Liver (tissue), 3 donors: ENCODE measurements around the gene LYRM1.

Experiments
- CTCF ChIP-seq: fragments of 150-350 bp; IDR thresholded peaks from 2 replicates; pipeline ENCODE4 v1.5.1; 2017; ENCODE audit warnings: improper control_type of control experiment, low read depth, low read length; ENCODE audit not compliant: missing input control
- GABPA ChIP-seq, 2 donors: IDR thresholded peaks in 1 of 2; conservative IDR thresholded peaks in 1 of 2; 2 replicates each; pipeline ENCODE4 v1.6.1; 2016; ENCODE audit warnings: antibody characterized with exemption in 2 of 2, mild to moderate bottlenecking in 1 of 2, moderate library complexity in 1 of 2
- JUND ChIP-seq, 2 donors: IDR thresholded peaks; 2 replicates each; pipeline ENCODE4 v1.6.1; 2016; ENCODE audit warnings: antibody characterized with exemption in 2 of 2
- donor health status: healthy.
- donor health status: healthy.

DNA sequence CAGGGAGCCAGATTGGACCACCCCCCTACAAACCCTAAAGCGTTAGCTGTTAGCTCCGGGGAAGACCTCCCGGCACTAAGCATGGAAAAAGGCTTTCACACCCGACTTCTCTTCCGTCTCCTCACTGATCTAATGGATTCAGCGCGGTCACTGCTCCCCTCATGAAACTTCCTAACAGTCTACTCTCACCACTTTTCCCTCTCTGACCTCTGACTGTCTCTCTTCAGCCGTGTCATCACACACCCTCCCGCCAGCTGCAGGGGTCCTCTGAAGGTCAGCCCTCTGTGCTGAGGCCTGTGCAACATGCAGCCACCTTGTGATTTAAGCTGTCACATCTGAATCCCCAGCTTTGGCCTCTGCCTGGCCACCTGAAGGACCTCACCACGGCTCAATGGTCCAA is 15.7 kb downstream of the LYRM1 start:
- TF ChIP-seq CTCF (no peak), GABPA (IDR thresholded peaks at IDR 0.05 in 1 of 2, conservative IDR thresholded peaks at IDR 0.05 in 1 of 2) (no peak), JUND (IDR thresholded peaks at IDR 0.05) (no peak)
